ENCODE results near the gene HOXA1. TPM values are rescaled to one million over a fixed set of nuclear protein-coding genes. Genes with fewer than 3 reads are reported as not detected.

The HOXA1 gene
- total RNA-seq (2021; fragmentation: NEBNext Ultra II Directional; extraction: Animal tissue kit (Norgen Biotek cat#: 25700)) = under 1 TPM; 0.28 to 0.81 (median 0.45) TPM
- long read RNA-seq = 0 reads

GRCh38 chr7:27095897-27096767, at the start of gene HOXA1:
TSS of gene HOXA1 (minus strand) at chr7:27096000. CDS start at chr7:27095912, 88 bp downstream.
- Mint-ChIP-seq H3K27me3 (ENCODE audit: insufficient read depth) (peaks cover 11% of the 10 kb centered on the region), H3K9me3 (no peaks in the 10 kb centered on the region), H3K27ac (peak within 1 kb of the TSS; percentile 71), H3K4me1 (ENCODE audit: low read depth) (peaks cover 34% of the 10 kb centered on the region), H3K4me3 (peak within 1 kb of the TSS; percentile 87), H3K36me3 (ENCODE audit: low read depth) (peaks cover 30% of the 10 kb centered on the region)
- TF ChIP-seq CTCF (IDR thresholded peaks at IDR 0.05) = peak; percentile 26; the same call in 1 of the 2 replicates
- DNase-seq = peak; percentile 90

- Mint-ChIP-seq H3K36me3 (ENCODE audit: low read depth) (peaks cover 14% of the 10 kb centered on the region; the same call in 1 of the 2 replicates), H3K27me3 (ENCODE audit: insufficient read depth) (peaks cover 3% of the 10 kb centered on the region; the same call in 1 of the 2 replicates), H3K4me3 (no peak overlapping the region), H3K27ac (no peak overlapping the region), H3K4me1 (ENCODE audit: low read depth) (peaks cover 30% of the 10 kb centered on the region), H3K9me3 (no peaks in the 10 kb centered on the region)
- no peak for TF ChIP-seq CTCF (IDR thresholded peaks at IDR 0.05)
- DNase-seq = no peak
Observed at GRCh38 chr7:27145165-27145913, 49.5 kb upstream of the HOXA1 start.

GRCh38 chr7:27144781-27145164, 49.0 kb upstream of the HOXA1 start:
- Mint-ChIP-seq H3K4me1 (ENCODE audit: low read depth) (peaks cover 24% of the 10 kb centered on the region), H3K4me3 (no peak overlapping the region), H3K27me3 (ENCODE audit: insufficient read depth) (peaks cover 3% of the 10 kb centered on the region; the same call in 1 of the 2 replicates), H3K36me3 (ENCODE audit: low read depth) (peaks cover 14% of the 10 kb centered on the region; the same call in 1 of the 2 replicates), H3K9me3 (no peaks in the 10 kb centered on the region), H3K27ac (no peak overlapping the region)
- DNase-seq = no peak
- no peak for TF ChIP-seq CTCF (IDR thresholded peaks at IDR 0.05)

- H3K9me3 Mint-ChIP-seq = no peaks in the 10 kb centered on the region
- H3K36me3 Mint-ChIP-seq (ENCODE audit: low read depth) = peaks cover 14% of the 10 kb centered on the region; the same call in 1 of the 2 replicates
- no peak overlapping the region; the same call in 1 of the 2 replicates for H3K4me3 Mint-ChIP-seq
- DNase-seq = no peak
- peaks cover 3% of the 10 kb centered on the region; the same call in 1 of the 2 replicates for H3K27me3 Mint-ChIP-seq (ENCODE audit: insufficient read depth)
- no peak overlapping the region for H3K27ac Mint-ChIP-seq
- peak; percentile 2; the same call in 1 of the 2 replicates for TF ChIP-seq CTCF (IDR thresholded peaks at IDR 0.05)
- H3K4me1 Mint-ChIP-seq (ENCODE audit: low read depth) = peaks cover 18% of the 10 kb centered on the region
Observed at GRCh38 chr7:27143950-27144780, 48.4 kb upstream of the HOXA1 start.
